Coronary artery (tissue), 2 donors: ENCODE measurements around the gene HOXB7.

Experiments
- DNase-seq: peaks from one replicate; pipeline ENCODE4 v3.0.0-alpha.2; 2017; ENCODE audit warnings: low spot score
- H3K27ac ChIP-seq, 2 donors: fragments of 200-600 bp; sonication (generic); one replicate each; pipeline ENCODE4 v1.5.1; 2016 to 2019
- H3K4me3 ChIP-seq: fragments of 200-600 bp; sonication (generic); 2 replicates; pipeline ENCODE4 v1.5.1; 2016; ENCODE audit warnings: mild to moderate bottlenecking, moderate library complexity
- TF ChIP-seq, protein P1 (sequence below): fragments of 200-600 bp; sonication (generic); IDR thresholded peaks from one replicate; pipeline ENCODE4 v1.5.1; 2019; ENCODE audit warnings: antibody characterized with exemption

HOXB7 gene

GRCh38 chr17:48615047-48615962 is 4.5 kb upstream of the HOXB7 start, which contains the start of gene HOXB8:
TSS of gene HOXB8 (minus strand) at chr17:48615292. CDS start at chr17:48614704, 588 bp downstream.
- H3K27ac ChIP-seq: no peak within 1 kb of the TSS
- TF ChIP-seq, protein P1, sequence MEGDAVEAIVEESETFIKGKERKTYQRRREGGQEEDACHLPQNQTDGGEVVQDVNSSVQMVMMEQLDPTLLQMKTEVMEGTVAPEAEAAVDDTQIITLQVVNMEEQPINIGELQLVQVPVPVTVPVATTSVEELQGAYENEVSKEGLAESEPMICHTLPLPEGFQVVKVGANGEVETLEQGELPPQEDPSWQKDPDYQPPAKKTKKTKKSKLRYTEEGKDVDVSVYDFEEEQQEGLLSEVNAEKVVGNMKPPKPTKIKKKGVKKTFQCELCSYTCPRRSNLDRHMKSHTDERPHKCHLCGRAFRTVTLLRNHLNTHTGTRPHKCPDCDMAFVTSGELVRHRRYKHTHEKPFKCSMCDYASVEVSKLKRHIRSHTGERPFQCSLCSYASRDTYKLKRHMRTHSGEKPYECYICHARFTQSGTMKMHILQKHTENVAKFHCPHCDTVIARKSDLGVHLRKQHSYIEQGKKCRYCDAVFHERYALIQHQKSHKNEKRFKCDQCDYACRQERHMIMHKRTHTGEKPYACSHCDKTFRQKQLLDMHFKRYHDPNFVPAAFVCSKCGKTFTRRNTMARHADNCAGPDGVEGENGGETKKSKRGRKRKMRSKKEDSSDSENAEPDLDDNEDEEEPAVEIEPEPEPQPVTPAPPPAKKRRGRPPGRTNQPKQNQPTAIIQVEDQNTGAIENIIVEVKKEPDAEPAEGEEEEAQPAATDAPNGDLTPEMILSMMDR: no peak
- no peak for DNase-seq

DNA sequence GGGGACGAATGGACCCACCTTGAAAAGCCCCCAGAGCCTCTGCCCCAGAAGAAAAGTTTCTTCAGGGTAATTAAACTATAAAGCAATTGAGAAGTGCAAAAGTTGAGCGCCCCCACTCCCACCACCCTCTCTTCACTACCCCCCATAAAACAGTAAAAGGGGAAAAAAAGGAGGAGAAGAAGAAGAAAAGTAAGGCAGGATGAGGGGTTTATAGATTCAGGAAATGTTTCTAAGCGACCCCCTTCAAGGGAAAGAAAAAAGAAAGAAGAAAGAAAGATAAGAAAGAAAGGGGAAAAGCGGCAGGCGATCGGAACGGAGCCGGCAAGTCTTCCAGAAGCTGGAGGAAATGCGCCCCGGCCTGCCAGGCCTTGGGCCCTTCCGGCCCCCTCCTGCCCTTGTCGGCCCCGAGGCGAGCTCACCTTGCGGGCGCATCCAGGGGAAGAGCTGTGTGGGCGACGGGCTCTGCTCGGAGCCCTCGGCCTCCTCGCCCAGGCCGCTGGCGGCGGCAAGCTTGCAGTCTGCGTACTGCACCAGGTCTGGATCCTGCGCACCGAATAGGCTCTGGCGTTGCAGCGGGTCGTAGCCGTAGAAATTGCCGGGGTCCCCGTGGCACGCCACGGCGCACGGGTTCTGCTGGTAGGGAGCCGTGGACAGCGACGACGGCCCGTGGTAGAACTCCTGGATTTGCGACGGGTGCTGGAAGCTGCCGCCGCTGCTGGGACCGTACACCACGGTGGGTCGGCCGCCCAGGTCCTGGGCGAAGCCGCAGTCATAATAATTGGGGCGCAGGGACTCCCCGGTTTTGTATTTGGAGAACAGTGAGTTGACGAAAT is 3.3 kb upstream of the HOXB7 start:
- Histone ChIP-seq H3K27ac (no peak overlapping the region), H3K4me3 (peak overlapping the region; percentile 41)
- TF ChIP-seq, protein P1: no peak
- no peak for DNase-seq

More at GRCh38 chr17:48615047-48615962, 4.5 kb upstream of the HOXB7 start, which contains the start of gene HOXB8:
- peak within 1 kb of the TSS; percentile 41 for H3K4me3 ChIP-seq

DNA sequence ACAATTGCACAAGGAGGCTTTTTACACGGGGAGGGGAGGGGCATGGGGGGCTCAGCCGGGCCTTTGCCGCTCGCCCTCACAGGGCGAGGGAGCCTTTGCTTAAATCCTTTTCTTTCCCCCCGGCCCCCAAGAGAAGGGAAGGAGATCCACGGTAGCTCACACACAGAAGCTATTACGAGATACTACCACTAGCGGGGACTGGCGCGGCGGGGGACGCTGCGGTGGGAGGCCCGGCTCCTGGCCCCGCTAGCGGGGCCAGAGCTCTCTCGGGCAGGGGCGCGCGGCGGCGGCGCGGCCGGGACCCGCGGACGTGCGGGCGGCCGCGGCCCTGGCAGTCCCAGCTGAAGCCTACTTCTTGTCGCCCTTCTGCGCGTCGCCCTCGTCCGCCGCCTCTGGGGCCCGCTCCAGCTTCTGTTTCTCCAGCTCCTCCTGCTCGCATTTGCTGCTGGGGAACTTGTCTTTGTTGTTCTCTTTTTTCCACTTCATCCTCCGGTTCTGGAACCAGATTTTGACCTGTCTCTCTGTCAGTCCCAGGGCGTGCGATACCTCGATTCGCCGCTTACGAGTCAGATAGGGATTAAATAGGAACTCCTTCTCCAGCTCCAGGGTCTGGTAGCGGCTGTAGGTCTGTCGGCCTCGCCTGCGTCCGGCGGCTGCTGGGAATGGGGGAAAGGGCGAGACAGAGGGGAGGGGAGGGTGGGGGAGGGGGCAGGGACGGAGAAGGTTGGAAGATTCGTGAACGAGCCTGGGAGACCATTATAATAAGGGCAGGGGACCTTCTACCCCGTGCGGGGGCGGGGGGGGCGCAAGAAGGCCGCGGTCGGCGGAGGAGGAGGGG is 2.3 kb upstream of the HOXB7 start:
- no peak for DNase-seq
- H3K4me3 ChIP-seq: peak overlapping the region; percentile 46
- H3K27ac ChIP-seq: no peak overlapping the region
- TF ChIP-seq, protein P1: no peak

DNA sequence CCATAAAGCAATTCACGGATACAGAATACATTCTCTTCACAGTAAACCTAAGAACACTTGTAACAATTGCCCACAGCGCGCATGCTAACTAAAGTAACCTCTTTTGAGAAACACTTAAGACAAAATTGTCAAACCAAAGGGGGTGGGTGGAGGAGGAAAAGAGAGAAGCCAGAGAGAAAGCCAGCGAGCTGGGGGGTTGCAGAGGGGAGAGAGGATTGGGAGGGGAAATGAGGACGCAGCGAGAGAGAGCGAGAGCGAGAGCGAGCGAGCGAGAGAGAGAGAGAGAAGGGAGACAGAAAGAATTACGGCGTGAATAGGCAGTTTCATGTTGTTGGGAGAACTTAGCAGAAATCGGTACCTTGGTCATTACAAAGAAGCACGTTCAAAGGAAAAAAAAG is 1.6 kb upstream of the HOXB7 start:
- DNase-seq: no peak
- TF ChIP-seq, protein P1: no peak
- Histone ChIP-seq H3K27ac (no peak overlapping the region), H3K4me3 (peak overlapping the region; percentile 46)

DNA sequence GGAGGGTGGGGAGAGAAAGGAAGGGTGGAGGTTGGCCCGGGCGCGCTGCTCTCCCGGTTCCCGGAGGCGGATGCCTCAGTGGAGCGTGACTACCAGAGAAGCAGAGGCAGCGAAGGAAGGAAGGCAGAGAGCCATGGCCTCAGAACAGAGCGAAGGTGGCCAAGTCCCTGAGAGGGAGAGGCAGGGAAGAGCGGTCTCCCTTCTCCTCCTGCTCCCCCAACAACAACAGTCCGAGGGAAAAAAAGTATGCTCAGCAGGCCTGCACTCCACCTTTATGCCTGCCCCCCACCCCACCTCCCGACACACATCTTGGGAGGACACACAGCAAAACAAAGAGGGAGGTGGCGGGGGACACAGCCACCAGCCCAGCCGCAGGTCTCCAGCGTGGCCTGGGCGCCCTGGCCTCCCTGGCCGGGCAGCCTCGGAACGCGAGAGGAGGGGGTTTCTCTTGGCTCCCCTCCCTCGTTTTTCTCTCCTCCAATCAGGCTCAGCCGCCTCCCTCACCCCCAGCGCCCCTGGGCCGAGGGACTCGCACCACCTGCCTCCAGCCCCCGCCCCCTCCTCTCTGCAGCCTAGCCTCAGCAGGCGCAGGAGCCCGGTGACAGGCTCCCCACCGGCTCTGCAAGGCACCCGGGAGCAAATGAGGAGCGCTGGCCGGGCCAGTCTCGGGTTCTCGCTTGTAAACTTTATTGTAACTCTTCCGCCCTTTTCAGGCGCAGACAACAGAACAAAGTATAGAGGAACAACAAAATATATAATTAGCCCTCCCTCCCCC is 1.1 kb upstream of the HOXB7 start:
- TF ChIP-seq, protein P1: no peak
- no peak for DNase-seq
- Histone ChIP-seq H3K27ac (peak overlapping the region in 1 of 2 donors; percentile 49), H3K4me3 (peak overlapping the region; percentile 55)

DNA sequence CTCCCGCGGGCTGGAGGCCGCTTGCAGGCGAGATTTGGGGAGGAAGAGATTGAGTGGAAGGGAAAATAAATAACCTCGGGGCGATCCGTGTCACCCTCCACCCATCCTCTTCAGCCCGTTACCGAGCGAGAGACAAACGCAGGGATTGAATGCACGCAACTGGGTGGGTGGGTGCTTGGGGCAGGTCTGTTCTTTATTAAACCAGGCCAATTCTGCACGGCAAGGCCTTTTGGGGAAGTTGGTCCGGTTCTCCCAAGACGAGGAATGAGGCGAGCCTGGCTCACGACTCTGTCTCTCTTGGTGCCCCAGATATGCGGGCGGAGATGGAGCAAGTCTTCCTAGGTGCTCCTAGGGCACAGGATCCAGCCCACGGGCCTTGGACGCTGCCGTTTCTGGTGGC is 396 bp upstream of the HOXB7 start:
- Histone ChIP-seq H3K27ac (peak overlapping the region in 1 of 2 donors; percentile 52), H3K4me3 (peak overlapping the region; percentile 55)
- TF ChIP-seq, protein P1: no peak
- DNase-seq: no peak
